K562 (cell line): Measurements from ENCODE around the gene ZNF441. TPM values are rescaled to one million over a fixed set of nuclear protein-coding genes. Genes with fewer than 3 reads are reported as not detected.

ENCODE experiments used
- ELK1 ChIP-seq: sonication (generic); formaldehyde crosslinking; IDR thresholded peaks from 2 replicates; pipeline ENCODE4 v1.8.1; 2022; ENCODE audit warnings: missing genetic modification reagents
- JUN ChIP-seq, 2 experiments: sonication (generic) in 1 of 2; formaldehyde crosslinking in 1 of 2; IDR thresholded peaks; 2 replicates each; pipeline versions ENCODE4 v1.6.1 to v1.8.0; 2012 to 2022; ENCODE audit warnings: borderline replicate concordance in 2 of 2, mild to moderate bottlenecking in 2 of 2, improper control_type of control experiment in 1 of 2, low read depth in 1 of 2, low read length in 1 of 2, missing genetic modification reagents in 1 of 2
- NCOR1 ChIP-seq: fragments of 450-650 bp; IDR thresholded peaks from 2 replicates; pipeline ENCODE4 v1.6.1; 2016; ENCODE audit warnings: mild to moderate bottlenecking, moderate library complexity
- NONO ChIP-seq, 2 experiments: fragments of 200-400 bp in 1 of 2; fragments of 450-650 bp in 1 of 2; formaldehyde crosslinking in 1 of 2; IDR thresholded peaks; 2 replicates each; pipeline ENCODE4 v1.6.1; 2017; ENCODE audit warnings: low read depth in 2 of 2, mild to moderate bottlenecking in 2 of 2, moderate library complexity in 2 of 2, low read length in 1 of 2
- PCBP1 ChIP-seq: fragments of 200-400 bp; formaldehyde crosslinking; IDR thresholded peaks from 2 replicates; pipeline ENCODE4 v1.6.1; 2018; ENCODE audit warnings: mild to moderate bottlenecking, low read depth, low read length; ENCODE audit not compliant: poor library complexity, severe bottlenecking
- POLR2B ChIP-seq: fragments of 450-650 bp; IDR thresholded peaks from 2 replicates; pipeline ENCODE4 v1.6.1; 2018; ENCODE audit warnings: low read depth; ENCODE audit not compliant: partially characterized antibody
- SOX6 ChIP-seq: fragments of 450-650 bp; IDR thresholded peaks from 2 replicates; pipeline ENCODE4 v1.6.1; 2014; ENCODE audit warnings: mild to moderate bottlenecking
- ZNF197 ChIP-seq: fragments of 200-800 bp; sonication (Bioruptor generic); IDR thresholded peaks from 2 replicates; pipeline ENCODE4 v1.6.1; 2016; ENCODE audit warnings: low read depth, missing genetic modification characterization, missing compliant biosample characterization
- ZNF75A ChIP-seq: fragments of 450-650 bp; formaldehyde crosslinking; IDR thresholded peaks from 2 replicates; pipeline ENCODE4 v1.4.0; 2020; ENCODE audit warnings: mild to moderate bottlenecking
- polyA plus RNA-seq, 8 experiments: library from polyadenylated mRNA; depleted of rRNA in 4 of 8; stranded (reverse) in 5 of 8; unstranded in 3 of 8; fragments of >200 nt; fragmentation: Nextera tagmentation in 2 of 8; fragmentation: Illumina TruSeq in 1 of 8; extraction: Ambion mirVana in 2 of 8; extraction: Trizol in 1 of 8; gene quantifications; 2 replicates each; pipeline versions ENCODE4 v1.2.1 to v1.2.3, GENCODE V29; 2011 to 2014; ENCODE audit warnings: inconsistent platforms in 1 of 8, missing spikeins in 1 of 8
- total RNA-seq, 7 experiments: library from RNA; depleted of rRNA in 6 of 7; stranded (reverse); fragments of >200 nt in 6 of 7; fragmentation: Illumina TruSeq in 2 of 7; extraction: Trizol in 2 of 7; gene quantifications; 2 replicates each; pipeline versions ENCODE4 v1.2.1 to v1.2.3, GENCODE V29; 2011 to 2021; ENCODE audit warnings: low replicate concordance in 1 of 7

Gene ZNF441
- total and polyA plus RNA-seq, 9 of the 15 experiments (the other 6 are each of a cell fraction or from before 2014, with no cell fraction given) = 1.9 to 14.0 (median 7.8) TPM

GRCh38 chr19:11833541-11833940, 66.7 kb downstream of the ZNF441 start (continued):
- TF ChIP-seq PCBP1 (no peak), JUN (IDR thresholded peaks at IDR 0.05; ENCODE audit: borderline replicate concordance, low read depth, low read length) (0 out of 2 replicates have a peak, but pooled peaks have one; percentile 23), JUN (CRISPR knock-in tag; IDR thresholded peaks at IDR 0.05; ENCODE audit: borderline replicate concordance) (no peak), NCOR1 (no peak), ZNF75A (CRISPR knock-in tag) (peak; percentile 95), ZNF197 (no peak), POLR2B (peak; percentile 31), SOX6 (0 out of 2 replicates have a peak, but pooled peaks have one; percentile 29), ELK1 (no peak), NONO (IDR thresholded peaks at IDR 0.05; ENCODE audit: low read depth in 2 of 2, low read length in 1 of 2) (no peak)

Other genes starting within 250 kb of the ZNF441 start
Only the 7 nearest of the 12 such genes appear.
- gene ZNF627, start 169.5 kb upstream of the ZNF441 start, total RNA-seq (2014; rRNA removed) = 7.0 and 7.5 TPM in 2 replicates
- 16.6 and 21.7 TPM in 2 replicates for gene ZNF627, start 169.5 kb upstream of the ZNF441 start, total RNA-seq (2014; rRNA removed; fragmentation: Illumina TruSeq; extraction: Trizol)
- gene ZNF627, start 169.5 kb upstream of the ZNF441 start, total RNA-seq (2015; rRNA removed; fragmentation: Illumina TruSeq; extraction: Trizol) = 13.1 and 14.3 TPM in 2 replicates
- 10.0 and 10.6 TPM in 2 replicates for gene ZNF627, start 169.5 kb upstream of the ZNF441 start, total RNA-seq (2021)
- gene ZNF627, start 169.5 kb upstream of the ZNF441 start, polyA plus RNA-seq (2011; rRNA removed) = 16.5 and 19.9 TPM in 2 replicates
- gene ZNF627, start 169.5 kb upstream of the ZNF441 start, polyA plus RNA-seq (2014; fragmentation: Illumina TruSeq; extraction: Trizol) = 11.0 and 11.7 TPM in 2 replicates
- gene ZNF627, start 169.5 kb upstream of the ZNF441 start, polyA plus RNA-seq (2014; fragmentation: Nextera tagmentation; extraction: Ambion mirVana) = 1 to 10 TPM; 6.6 to 6.9 TPM
- gene ZNF627, start 169.5 kb upstream of the ZNF441 start, polyA plus RNA-seq (2014; rRNA removed) = 5.6 and 6.4 TPM in 2 replicates
- gene ZNF823, start 28.1 kb upstream of the ZNF441 start, total RNA-seq (2014; rRNA removed) = 4.0 and 4.2 TPM in 2 replicates
- gene ZNF823, start 28.1 kb upstream of the ZNF441 start, total RNA-seq (2014; rRNA removed; fragmentation: Illumina TruSeq; extraction: Trizol) = 8.8 and 9.5 TPM in 2 replicates
- gene ZNF823, start 28.1 kb upstream of the ZNF441 start, total RNA-seq (2015; rRNA removed; fragmentation: Illumina TruSeq; extraction: Trizol) = 11.0 and 13.4 TPM in 2 replicates
- 4.4 and 5.0 TPM in 2 replicates for gene ZNF823, start 28.1 kb upstream of the ZNF441 start, total RNA-seq (2021)
- 7.7 and 7.9 TPM in 2 replicates for gene ZNF823, start 28.1 kb upstream of the ZNF441 start, polyA plus RNA-seq (2011; rRNA removed)
- 6.1 and 6.7 TPM in 2 replicates for gene ZNF823, start 28.1 kb upstream of the ZNF441 start, polyA plus RNA-seq (2014; fragmentation: Illumina TruSeq; extraction: Trizol)
- gene ZNF823, start 28.1 kb upstream of the ZNF441 start, polyA plus RNA-seq (2014; fragmentation: Nextera tagmentation; extraction: Ambion mirVana) = 10 to 100 TPM in 1 of 2 experiments, 1 to 10 TPM in 1; 5.4 to 11.6 TPM
- 4.1 and 4.6 TPM in 2 replicates for gene ZNF823, start 28.1 kb upstream of the ZNF441 start, polyA plus RNA-seq (2014; rRNA removed)
- gene ZNF491, start 31.5 kb downstream of the ZNF441 start, total RNA-seq (2014; rRNA removed) = 0.27 and 0.53 TPM in 2 replicates
- gene ZNF491, start 31.5 kb downstream of the ZNF441 start, total RNA-seq (2014; rRNA removed; fragmentation: Illumina TruSeq; extraction: Trizol) = 0.61 and 0.95 TPM in 2 replicates
- gene ZNF491, start 31.5 kb downstream of the ZNF441 start, total RNA-seq (2015; rRNA removed; fragmentation: Illumina TruSeq; extraction: Trizol) = 0.34 and 0.65 TPM in 2 replicates
- gene ZNF491, start 31.5 kb downstream of the ZNF441 start, total RNA-seq (2021) = 0.38 and 0.51 TPM in 2 replicates
- gene ZNF491, start 31.5 kb downstream of the ZNF441 start, polyA plus RNA-seq (2011; rRNA removed) = 0.56 and 0.70 TPM in 2 replicates
- gene ZNF491, start 31.5 kb downstream of the ZNF441 start, polyA plus RNA-seq (2014; fragmentation: Illumina TruSeq; extraction: Trizol) = 0.25 and 0.28 TPM in 2 replicates
- under 1 TPM in 1 of 2 experiments, not detected in 1; 0.24 TPM for gene ZNF491, start 31.5 kb downstream of the ZNF441 start, polyA plus RNA-seq (2014; fragmentation: Nextera tagmentation; extraction: Ambion mirVana)
- 0.19 and 0.22 TPM in 2 replicates for gene ZNF491, start 31.5 kb downstream of the ZNF441 start, polyA plus RNA-seq (2014; rRNA removed)
- gene ZNF440, start 47.3 kb downstream of the ZNF441 start, total RNA-seq (2014; rRNA removed) = 13.4 and 18.1 TPM in 2 replicates
- 32.6 and 36.4 TPM in 2 replicates for gene ZNF440, start 47.3 kb downstream of the ZNF441 start, total RNA-seq (2014; rRNA removed; fragmentation: Illumina TruSeq; extraction: Trizol)
- 25.3 and 26.9 TPM in 2 replicates for gene ZNF440, start 47.3 kb downstream of the ZNF441 start, total RNA-seq (2015; rRNA removed; fragmentation: Illumina TruSeq; extraction: Trizol)
- gene ZNF440, start 47.3 kb downstream of the ZNF441 start, total RNA-seq (2021) = 19.1 and 19.3 TPM in 2 replicates
- gene ZNF440, start 47.3 kb downstream of the ZNF441 start, polyA plus RNA-seq (2011; rRNA removed) = 16.6 and 19.5 TPM in 2 replicates
- 12.1 and 12.7 TPM in 2 replicates for gene ZNF440, start 47.3 kb downstream of the ZNF441 start, polyA plus RNA-seq (2014; fragmentation: Illumina TruSeq; extraction: Trizol)
- 1 to 10 TPM; 5.9 to 6.1 TPM for gene ZNF440, start 47.3 kb downstream of the ZNF441 start, polyA plus RNA-seq (2014; fragmentation: Nextera tagmentation; extraction: Ambion mirVana)
- 12.2 and 13.3 TPM in 2 replicates for gene ZNF440, start 47.3 kb downstream of the ZNF441 start, polyA plus RNA-seq (2014; rRNA removed)
- 0.18 TPM in 1 of 2 replicates, not detected in the other for gene ZNF439, start 81.7 kb downstream of the ZNF441 start, total RNA-seq (2014; rRNA removed)
- 0.11 and 0.13 TPM in 2 replicates for gene ZNF439, start 81.7 kb downstream of the ZNF441 start, total RNA-seq (2014; rRNA removed; fragmentation: Illumina TruSeq; extraction: Trizol)
- not detected in 2 replicates for gene ZNF439, start 81.7 kb downstream of the ZNF441 start, total RNA-seq (2015; rRNA removed; fragmentation: Illumina TruSeq; extraction: Trizol)
- 0.11 TPM in 2 replicates for gene ZNF439, start 81.7 kb downstream of the ZNF441 start, total RNA-seq (2021)
- 0.10 and 0.16 TPM in 2 replicates for gene ZNF439, start 81.7 kb downstream of the ZNF441 start, polyA plus RNA-seq (2011; rRNA removed)
- 0.07 TPM in 1 of 2 replicates, not detected in the other for gene ZNF439, start 81.7 kb downstream of the ZNF441 start, polyA plus RNA-seq (2014; fragmentation: Illumina TruSeq; extraction: Trizol)
- gene ZNF439, start 81.7 kb downstream of the ZNF441 start, polyA plus RNA-seq (2014; fragmentation: Nextera tagmentation; extraction: Ambion mirVana) = under 1 TPM in 1 of 2 experiments, not detected in 1; 0.04 TPM
- gene ZNF439, start 81.7 kb downstream of the ZNF441 start, polyA plus RNA-seq (2014; rRNA removed) = not detected in 2 replicates
- gene ZNF69, start 120.8 kb downstream of the ZNF441 start, total RNA-seq (2014; rRNA removed) = 2.2 and 2.3 TPM in 2 replicates
- gene ZNF69, start 120.8 kb downstream of the ZNF441 start, total RNA-seq (2014; rRNA removed; fragmentation: Illumina TruSeq; extraction: Trizol) = 5.0 and 5.4 TPM in 2 replicates
- 4.6 and 5.4 TPM in 2 replicates for gene ZNF69, start 120.8 kb downstream of the ZNF441 start, total RNA-seq (2015; rRNA removed; fragmentation: Illumina TruSeq; extraction: Trizol)
- gene ZNF69, start 120.8 kb downstream of the ZNF441 start, total RNA-seq (2021) = 2.6 and 4.1 TPM in 2 replicates
- gene ZNF69, start 120.8 kb downstream of the ZNF441 start, polyA plus RNA-seq (2011; rRNA removed) = 2.8 and 3.6 TPM in 2 replicates
- 2.5 and 3.3 TPM in 2 replicates for gene ZNF69, start 120.8 kb downstream of the ZNF441 start, polyA plus RNA-seq (2014; fragmentation: Illumina TruSeq; extraction: Trizol)
- gene ZNF69, start 120.8 kb downstream of the ZNF441 start, polyA plus RNA-seq (2014; fragmentation: Nextera tagmentation; extraction: Ambion mirVana) = 1 to 10 TPM; 3.5 to 4.8 TPM
- gene ZNF69, start 120.8 kb downstream of the ZNF441 start, polyA plus RNA-seq (2014; rRNA removed) = 1.4 and 5.4 TPM in 2 replicates
- 10.3 TPM in 2 replicates for gene ZNF700, start 158.1 kb downstream of the ZNF441 start, total RNA-seq (2014; rRNA removed)
- gene ZNF700, start 158.1 kb downstream of the ZNF441 start, total RNA-seq (2014; rRNA removed; fragmentation: Illumina TruSeq; extraction: Trizol) = 23.2 and 27.5 TPM in 2 replicates
- gene ZNF700, start 158.1 kb downstream of the ZNF441 start, total RNA-seq (2015; rRNA removed; fragmentation: Illumina TruSeq; extraction: Trizol) = 18.9 and 19.0 TPM in 2 replicates
- 12.2 and 14.1 TPM in 2 replicates for gene ZNF700, start 158.1 kb downstream of the ZNF441 start, total RNA-seq (2021)
- gene ZNF700, start 158.1 kb downstream of the ZNF441 start, polyA plus RNA-seq (2011; rRNA removed) = 20.0 and 24.7 TPM in 2 replicates
- 12.7 and 13.3 TPM in 2 replicates for gene ZNF700, start 158.1 kb downstream of the ZNF441 start, polyA plus RNA-seq (2014; fragmentation: Illumina TruSeq; extraction: Trizol)
- 10 to 100 TPM; 11.5 to 13.3 TPM for gene ZNF700, start 158.1 kb downstream of the ZNF441 start, polyA plus RNA-seq (2014; fragmentation: Nextera tagmentation; extraction: Ambion mirVana)
- 11.5 and 15.3 TPM in 2 replicates for gene ZNF700, start 158.1 kb downstream of the ZNF441 start, polyA plus RNA-seq (2014; rRNA removed)